Muscle layer of duodenum (tissue), 2 donors: ENCODE results near the gene GPRIN3.

ENCODE experiments used
- H3K27ac ChIP-seq: one replicate; pipeline ENCODE4 v1.7.0; 2013; ENCODE audit warnings: mild to moderate bottlenecking, low read length
- H3K27me3 ChIP-seq: one replicate; pipeline ENCODE4 v1.7.0; 2013; ENCODE audit warnings: low read depth, mild to moderate bottlenecking, control low read depth, low read length
- H3K36me3 ChIP-seq, 2 donors: one replicate each; pipeline ENCODE4 v1.7.0; 2013; ENCODE audit warnings: low read length in 2 of 2, control low read depth in 1 of 2, mild to moderate bottlenecking in 1 of 2; ENCODE audit not compliant: insufficient read depth in 2 of 2, control insufficient read depth in 1 of 2
- H3K4me1 ChIP-seq, 2 donors: one replicate each; pipeline ENCODE4 v1.7.0; 2013; ENCODE audit warnings: low read length in 2 of 2, mild to moderate bottlenecking in 2 of 2, control low read depth in 1 of 2, moderate library complexity in 1 of 2; ENCODE audit not compliant: insufficient read depth in 2 of 2, control insufficient read depth in 1 of 2
- H3K4me3 ChIP-seq, 2 donors: one replicate each; pipeline ENCODE4 v1.7.0; 2013; ENCODE audit warnings: low read length in 2 of 2, low read depth in 1 of 2, mild to moderate bottlenecking in 1 of 2
- H3K9me3 ChIP-seq, 2 donors: one replicate each; pipeline ENCODE4 v1.7.0; 2013; ENCODE audit warnings: low read length in 2 of 2, control low read depth in 1 of 2, mild to moderate bottlenecking in 1 of 2; ENCODE audit not compliant: control insufficient read depth in 1 of 2
- donor health status: healthy.

The GPRIN3 gene

GRCh38 chr4:89300499-89300898, 7.1 kb downstream of the GPRIN3 start:
- Histone ChIP-seq H3K4me1 (peaks cover 0 to 6% of the 10 kb centered on the region in 2 donors), H3K27me3 (no peaks in the 10 kb centered on the region), H3K27ac (no peak overlapping the region), H3K4me3 (no peak overlapping the region), H3K36me3 (no peaks in the 10 kb centered on the region), H3K9me3 (no peaks in the 10 kb centered on the region)

- Histone ChIP-seq H3K27ac (no peak overlapping the region), H3K4me3 (no peak overlapping the region), H3K27me3 (no peaks in the 10 kb centered on the region), H3K36me3 (no peaks in the 10 kb centered on the region), H3K4me1 (peaks cover 0 to 4% of the 10 kb centered on the region in 2 donors), H3K9me3 (no peaks in the 10 kb centered on the region)
Observed at GRCh38 chr4:89300060-89300459, 7.5 kb downstream of the GPRIN3 start.

- Histone ChIP-seq H3K27ac (peak overlapping the region; percentile 88), H3K36me3 (no peaks in the 10 kb centered on the region), H3K4me1 (peaks cover 0 to 5% of the 10 kb centered on the region in 2 donors), H3K9me3 (no peaks in the 10 kb centered on the region), H3K4me3 (peak overlapping the region; percentile 54 to 72), H3K27me3 (no peaks in the 10 kb centered on the region)
Observed at GRCh38 chr4:89299153-89299791, 8.3 kb downstream of the GPRIN3 start.

- H3K4me1 ChIP-seq: peaks cover 0 to 5% of the 10 kb centered on the region in 2 donors
- no peaks in the 10 kb centered on the region for H3K9me3 ChIP-seq
- H3K4me3 ChIP-seq: peak overlapping the region; percentile 54 to 72
- no peaks in the 10 kb centered on the region for H3K27me3 ChIP-seq
- no peaks in the 10 kb centered on the region for H3K36me3 ChIP-seq
- H3K27ac ChIP-seq: peak overlapping the region; percentile 88
Observed at GRCh38 chr4:89298788-89299152, 8.8 kb downstream of the GPRIN3 start.

GRCh38 chr4:89298155-89298554, 9.4 kb downstream of the GPRIN3 start:
- H3K4me3 ChIP-seq: no peak overlapping the region
- H3K27me3 ChIP-seq: no peaks in the 10 kb centered on the region
- H3K9me3 ChIP-seq: no peaks in the 10 kb centered on the region
- H3K4me1 ChIP-seq: peaks cover 0 to 5% of the 10 kb centered on the region in 2 donors
- no peaks in the 10 kb centered on the region for H3K36me3 ChIP-seq
- H3K27ac ChIP-seq: peak overlapping the region; percentile 65

- H3K4me1 ChIP-seq: peaks cover 0 to 5% of the 10 kb centered on the region in 2 donors
- H3K27me3 ChIP-seq: no peaks in the 10 kb centered on the region
- H3K4me3 ChIP-seq: no peak overlapping the region
- no peaks in the 10 kb centered on the region for H3K9me3 ChIP-seq
- no peaks in the 10 kb centered on the region for H3K36me3 ChIP-seq
- H3K27ac ChIP-seq: peak overlapping the region; percentile 29
Observed at GRCh38 chr4:89296896-89297295, 10.7 kb downstream of the GPRIN3 start.

- no peaks in the 10 kb centered on the region for H3K36me3 ChIP-seq
- no peaks in the 10 kb centered on the region for H3K27me3 ChIP-seq
- H3K4me1 ChIP-seq: peaks cover 0 to 5% of the 10 kb centered on the region in 2 donors
- no peak overlapping the region for H3K4me3 ChIP-seq
- H3K27ac ChIP-seq: no peak overlapping the region
- H3K9me3 ChIP-seq: no peaks in the 10 kb centered on the region
Observed at GRCh38 chr4:89296399-89296798, 11.2 kb downstream of the GPRIN3 start.

GRCh38 chr4:89295415-89295927, 12.1 kb downstream of the GPRIN3 start:
- Histone ChIP-seq H3K27me3 (no peaks in the 10 kb centered on the region), H3K9me3 (no peaks in the 10 kb centered on the region), H3K4me3 (no peak overlapping the region), H3K36me3 (no peaks in the 10 kb centered on the region), H3K27ac (peak overlapping the region; percentile 57), H3K4me1 (peaks cover 0 to 5% of the 10 kb centered on the region in 2 donors)

- Histone ChIP-seq H3K9me3 (no peaks in the 10 kb centered on the region), H3K27me3 (no peaks in the 10 kb centered on the region), H3K36me3 (no peaks in the 10 kb centered on the region), H3K4me1 (peaks cover 0 to 5% of the 10 kb centered on the region in 2 donors), H3K27ac (peak overlapping the region; percentile 57), H3K4me3 (no peak overlapping the region)
Observed at GRCh38 chr4:89294573-89295269, 12.9 kb downstream of the GPRIN3 start.

GRCh38 chr4:89293299-89293698, 14.3 kb downstream of the GPRIN3 start:
- Histone ChIP-seq H3K9me3 (no peaks in the 10 kb centered on the region), H3K36me3 (no peaks in the 10 kb centered on the region), H3K27me3 (no peaks in the 10 kb centered on the region), H3K27ac (no peak overlapping the region), H3K4me3 (no peak overlapping the region), H3K4me1 (peaks cover 0 to 5% of the 10 kb centered on the region in 2 donors)

GRCh38 chr4:89290727-89291516, 16.7 kb downstream of the GPRIN3 start:
- Histone ChIP-seq H3K27me3 (no peaks in the 10 kb centered on the region), H3K27ac (no peak overlapping the region), H3K9me3 (no peaks in the 10 kb centered on the region), H3K36me3 (no peaks in the 10 kb centered on the region), H3K4me1 (peaks cover 0 to 5% of the 10 kb centered on the region in 2 donors), H3K4me3 (no peak overlapping the region)
